ENCODE data around the gene IGFLR1.

Gene IGFLR1, protein sequence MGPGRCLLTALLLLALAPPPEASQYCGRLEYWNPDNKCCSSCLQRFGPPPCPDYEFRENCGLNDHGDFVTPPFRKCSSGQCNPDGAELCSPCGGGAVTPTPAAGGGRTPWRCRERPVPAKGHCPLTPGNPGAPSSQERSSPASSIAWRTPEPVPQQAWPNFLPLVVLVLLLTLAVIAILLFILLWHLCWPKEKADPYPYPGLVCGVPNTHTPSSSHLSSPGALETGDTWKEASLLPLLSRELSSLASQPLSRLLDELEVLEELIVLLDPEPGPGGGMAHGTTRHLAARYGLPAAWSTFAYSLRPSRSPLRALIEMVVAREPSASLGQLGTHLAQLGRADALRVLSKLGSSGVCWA
- long read RNA-seq, donor 1, result 0 reads
- long read RNA-seq, donor 2, partial matches to known transcripts, result 0 of 1 reads
- long read RNA-seq, donor 2, other reads (novel, unspliced or antisense), result 0 of 1 reads
- long read RNA-seq, donor 3, partial matches to known transcripts, result 5 of 5 reads
- long read RNA-seq, donor 3, other reads (novel, unspliced or antisense), result 0 of 5 reads
- long read RNA-seq, donor 4, partial matches to known transcripts, result 0 of 1 reads
- long read RNA-seq, donor 4, other reads (novel, unspliced or antisense), result 0 of 1 reads
- long read RNA-seq, donor 5, result 0 reads
- long read RNA-seq, donor 6, partial matches to known transcripts, result 0 of 2 reads
- long read RNA-seq, donor 6, other reads (novel, unspliced or antisense), result 0 of 2 reads
- long read RNA-seq, donor 7, result 0 reads
- long read RNA-seq, donor 8, partial matches to known transcripts, result 0 of 1 reads
- long read RNA-seq, donor 8, other reads (novel, unspliced or antisense), result 0 of 1 reads

DNA sequence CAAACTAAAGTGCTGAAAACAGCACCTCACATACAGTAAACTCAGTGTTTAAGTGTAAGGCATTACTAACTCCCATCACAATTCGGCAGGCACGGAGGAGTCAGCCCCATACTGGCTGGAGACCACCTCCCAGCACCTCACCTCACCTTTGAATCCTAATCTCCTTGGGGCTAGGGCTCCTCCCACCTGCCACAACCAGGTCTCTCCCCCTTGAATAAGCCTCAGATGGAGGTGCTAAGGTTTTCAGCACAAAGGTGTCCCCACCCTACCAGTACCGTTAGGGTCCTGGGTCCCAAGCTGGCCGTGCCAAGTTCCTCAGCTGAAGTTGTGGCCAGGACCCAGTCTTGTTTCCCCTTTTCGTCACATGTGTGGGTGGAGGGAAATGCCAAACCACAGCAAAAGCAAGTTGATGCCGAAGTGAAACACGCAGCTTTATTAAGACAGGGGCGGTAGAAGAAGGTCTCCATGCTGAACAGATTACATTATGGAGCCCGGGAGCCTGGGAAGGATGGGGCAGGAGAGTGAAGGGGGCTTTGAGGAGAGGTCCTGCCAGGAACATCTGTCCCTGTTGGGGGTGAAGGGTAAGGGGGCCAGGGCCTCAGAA, at the start of gene IGFLR1:
TSS of gene IGFLR1 (minus strand) at position 332 of the 604 bp plus-strand sequence. CDS start 1,272 bp downstream, outside the sequence.
- DNase-seq, result no peak

DNA sequence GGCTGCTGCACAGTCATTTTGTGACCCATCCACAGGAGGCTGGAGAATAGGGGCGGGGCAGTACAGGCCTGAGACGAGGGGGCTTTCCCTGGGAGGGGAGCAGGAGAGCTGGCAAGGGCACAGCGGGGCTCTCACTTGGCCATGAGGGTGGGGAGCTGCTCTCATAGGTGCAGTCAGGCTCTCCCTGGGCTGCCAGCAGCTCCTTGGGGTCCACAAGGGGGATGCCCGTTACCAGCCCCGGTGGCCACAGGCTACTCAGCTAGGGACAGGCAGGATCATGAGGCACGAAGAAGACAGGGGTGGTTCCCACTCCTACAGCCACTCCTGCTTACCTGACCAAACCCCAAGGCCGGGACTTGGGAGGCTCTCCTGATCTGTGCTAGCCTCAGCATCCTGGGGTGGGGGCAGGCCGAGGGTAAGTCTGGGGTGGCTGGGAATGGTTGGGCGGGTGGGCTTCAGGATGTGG, 49.6 kb upstream of the IGFLR1 start:
- no peak for DNase-seq

DNA sequence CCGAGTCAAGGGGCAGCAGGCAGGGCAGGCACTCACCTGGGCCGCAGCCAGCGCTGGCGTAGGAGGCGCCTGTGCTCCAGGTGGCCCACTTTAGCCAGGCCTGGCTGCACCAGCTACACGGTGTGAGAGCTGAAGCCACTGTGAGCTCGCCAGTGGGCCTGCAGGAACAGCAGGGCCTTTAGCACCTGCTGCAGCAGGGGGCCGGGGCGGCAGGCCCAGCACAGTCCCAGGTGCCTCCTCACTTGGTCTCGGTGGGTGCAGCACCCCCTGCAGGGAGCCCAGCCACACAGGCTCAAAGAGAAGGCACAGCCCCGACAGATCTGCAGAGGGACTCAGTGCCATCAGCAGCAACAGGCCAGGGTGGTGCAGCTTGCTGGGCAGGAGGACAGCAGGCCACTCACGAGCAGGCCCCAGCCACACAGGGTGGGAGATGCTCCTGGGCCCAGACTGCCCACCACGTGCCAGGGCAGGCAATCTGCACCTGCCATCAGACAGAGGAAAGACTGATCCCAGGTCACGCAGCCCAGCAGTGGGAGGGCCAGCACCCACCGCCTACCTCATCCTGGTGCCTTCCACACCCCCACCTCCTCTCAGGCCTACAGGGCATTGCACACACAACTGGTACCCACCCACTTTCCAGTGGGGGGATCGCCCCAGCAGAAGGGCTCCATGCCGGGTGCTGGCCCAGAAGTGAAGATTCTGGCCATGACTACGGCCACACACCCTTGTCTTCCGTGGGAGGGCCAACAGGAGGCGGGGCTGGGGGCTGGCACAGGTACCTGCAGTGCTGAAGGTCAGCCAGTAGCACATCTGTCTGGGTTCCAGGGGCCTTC, 48.9 kb upstream of the IGFLR1 start:
- DNase-seq, result no peak

GRCh38 chr19:35789978-35790944, 48.0 kb upstream of the IGFLR1 start:
- DNase-seq, result no peak

GRCh38 chr19:35789195-35789977, 47.1 kb upstream of the IGFLR1 start:
- DNase-seq, result no peak

GRCh38 chr19:35788205-35788960, 46.1 kb upstream of the IGFLR1 start:
- DNase-seq, result no peak

GRCh38 chr19:35787227-35787799, 45.1 kb upstream of the IGFLR1 start:
- no peak for DNase-seq

DNA sequence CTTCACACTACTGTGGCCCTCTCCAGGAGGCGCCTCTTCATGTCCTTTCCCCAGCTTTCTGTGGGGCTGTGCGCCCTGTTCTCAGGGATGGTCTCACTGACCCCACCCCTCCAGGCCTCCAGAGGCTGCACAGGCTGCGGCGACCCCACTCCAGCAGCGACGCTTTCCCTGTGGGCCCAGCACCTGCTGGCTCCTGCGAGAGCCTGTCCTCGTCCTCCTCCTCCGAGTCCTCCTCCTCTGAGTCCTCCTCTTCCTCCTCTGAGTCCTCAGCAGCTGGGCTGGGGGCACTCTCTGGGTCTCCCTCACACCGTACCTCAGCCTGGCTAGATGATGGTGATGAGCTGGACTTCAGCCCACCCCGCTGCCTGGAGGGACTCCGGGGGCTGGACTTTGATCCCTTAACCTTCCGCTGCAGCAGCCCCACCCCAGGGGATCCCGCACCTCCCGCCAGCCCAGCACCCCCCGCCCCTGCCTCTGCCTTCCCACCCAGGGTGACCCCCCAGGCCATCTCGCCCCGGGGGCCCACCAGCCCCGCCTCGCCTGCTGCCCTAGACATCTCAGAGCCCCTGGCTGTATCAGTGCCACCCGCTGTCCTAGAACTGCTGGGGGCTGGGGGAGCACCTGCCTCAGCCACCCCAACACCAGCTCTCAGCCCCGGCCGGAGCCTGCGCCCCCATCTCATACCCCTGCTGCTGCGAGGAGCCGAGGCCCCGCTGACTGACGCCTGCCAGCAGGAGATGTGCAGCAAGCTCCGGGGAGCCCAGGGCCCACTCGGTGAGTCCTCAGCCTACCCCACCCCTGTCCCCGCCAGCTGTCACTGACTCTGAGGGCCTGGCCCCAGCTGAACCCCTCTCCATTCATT, 44.3 kb upstream of the IGFLR1 start:
- no peak for DNase-seq

GRCh38 chr19:35785339-35785627, 43.0 kb upstream of the IGFLR1 start:
- DNase-seq, result no peak

DNA sequence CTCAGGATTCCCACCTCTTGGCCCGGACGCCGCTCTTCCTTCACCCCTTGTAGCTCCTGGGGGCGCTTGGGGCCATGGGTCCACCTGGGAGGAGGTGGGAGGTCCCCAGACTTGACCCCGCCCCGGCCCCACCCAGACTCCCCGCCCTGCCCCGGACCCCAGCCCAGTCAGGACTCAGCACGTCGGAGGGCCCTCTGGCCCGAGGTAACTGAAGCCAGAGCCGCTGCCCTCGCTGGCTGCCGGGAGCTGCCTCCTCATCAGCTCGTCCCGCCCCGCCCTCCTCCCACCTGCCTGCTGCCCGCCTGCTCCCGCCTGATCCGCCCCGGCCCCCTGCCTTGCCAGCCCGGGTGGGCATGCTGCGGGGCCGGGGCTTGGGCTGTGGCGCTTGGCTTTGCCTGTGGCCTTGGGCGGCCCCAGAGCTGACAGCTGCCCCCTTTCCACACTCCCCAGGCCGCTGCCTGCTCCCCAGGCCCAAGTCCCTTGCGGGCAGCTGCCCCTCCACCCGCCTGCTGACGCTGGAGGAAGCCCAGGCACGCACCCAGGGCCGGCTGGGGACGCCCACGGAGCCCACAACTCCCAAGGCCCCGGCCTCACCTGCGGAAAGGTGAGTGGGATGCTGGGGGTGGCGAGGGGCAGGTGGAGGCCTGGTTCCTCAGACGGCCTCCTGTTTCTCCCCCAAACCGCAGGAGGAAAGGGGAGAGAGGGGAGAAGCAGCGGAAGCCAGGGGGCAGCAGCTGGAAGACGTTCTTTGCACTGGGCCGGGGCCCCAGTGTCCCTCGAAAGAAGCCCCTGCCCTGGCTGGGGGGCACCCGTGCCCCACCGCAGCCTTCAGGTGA, 42.5 kb upstream of the IGFLR1 start:
- DNase-seq, result no peak

DNA sequence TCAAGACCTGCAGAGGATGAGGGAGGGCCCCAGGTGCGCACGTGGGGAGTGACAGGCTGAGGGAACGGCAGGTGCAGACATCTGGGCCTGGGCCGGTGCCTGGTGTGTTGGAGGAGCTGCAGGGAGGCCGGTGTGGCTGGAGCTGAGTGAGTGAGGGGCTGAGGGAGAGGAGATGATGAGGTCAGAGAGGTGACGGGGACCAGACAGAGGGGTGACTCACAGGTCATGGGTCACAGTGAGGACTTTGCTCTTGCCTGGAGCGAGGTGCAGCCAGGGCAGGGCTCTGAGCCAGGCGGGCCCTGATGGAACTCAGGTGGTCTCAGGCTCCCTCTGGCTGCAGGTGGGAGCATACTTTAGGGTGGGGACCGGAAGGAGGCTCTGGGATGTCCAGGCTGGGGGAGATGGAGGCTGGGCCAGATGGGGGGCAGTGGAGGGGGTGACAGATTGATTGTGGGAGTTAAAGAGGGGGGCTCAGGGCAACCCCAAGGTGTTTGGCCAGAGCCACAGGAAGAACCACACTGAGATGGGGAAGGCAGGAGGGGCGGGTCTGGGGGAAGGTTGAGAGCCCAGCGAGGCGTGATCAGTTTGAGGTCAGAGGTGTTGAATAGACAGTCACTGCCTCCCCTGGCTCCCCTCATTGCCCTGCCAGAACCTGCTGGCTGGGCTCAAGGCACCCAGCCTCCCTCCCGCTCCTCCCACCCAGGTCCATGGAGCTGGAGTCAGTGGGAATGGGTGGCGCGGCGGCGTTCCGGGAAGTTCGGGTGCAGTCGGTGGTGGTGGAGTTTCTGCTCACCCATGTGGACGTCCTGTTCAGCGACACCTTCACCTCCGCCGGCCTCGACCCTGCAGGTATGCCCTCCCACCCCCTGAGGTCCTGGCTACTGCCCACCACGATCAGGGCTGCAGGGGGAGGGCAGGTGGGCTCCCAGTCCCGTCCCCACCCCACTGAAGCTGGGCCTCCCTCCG, 41.5 kb upstream of the IGFLR1 start:
- DNase-seq, result no peak

GRCh38 chr19:35782589-35782988, 40.3 kb upstream of the IGFLR1 start:
- DNase-seq, result no peak

GRCh38 chr19:35781650-35782049, 39.4 kb upstream of the IGFLR1 start:
- no peak for DNase-seq

DNA sequence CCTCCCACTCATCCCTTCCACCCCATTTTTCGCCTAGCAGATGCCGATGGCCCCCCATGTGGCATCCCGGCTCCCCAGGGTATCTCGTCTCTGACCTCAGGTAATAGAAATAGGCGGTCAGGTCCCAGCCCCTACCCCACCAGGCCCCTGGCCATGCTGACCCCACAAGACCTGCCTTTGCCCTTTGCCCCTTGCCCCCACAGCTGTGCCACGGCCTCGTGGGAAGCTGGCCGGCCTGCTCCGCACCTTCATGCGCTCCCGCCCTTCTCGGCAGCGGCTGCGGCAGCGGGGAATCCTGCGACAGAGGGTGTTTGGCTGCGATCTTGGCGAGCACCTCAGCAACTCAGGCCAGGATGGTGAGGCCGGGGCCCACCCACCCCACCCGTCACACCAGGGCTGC, 38.5 kb upstream of the IGFLR1 start:
- DNase-seq, result no peak

- DNase-seq, result no peak
These were observed 37.8 kb upstream of the IGFLR1 start for GRCh38 chr19:35780058-35780457.

DNA sequence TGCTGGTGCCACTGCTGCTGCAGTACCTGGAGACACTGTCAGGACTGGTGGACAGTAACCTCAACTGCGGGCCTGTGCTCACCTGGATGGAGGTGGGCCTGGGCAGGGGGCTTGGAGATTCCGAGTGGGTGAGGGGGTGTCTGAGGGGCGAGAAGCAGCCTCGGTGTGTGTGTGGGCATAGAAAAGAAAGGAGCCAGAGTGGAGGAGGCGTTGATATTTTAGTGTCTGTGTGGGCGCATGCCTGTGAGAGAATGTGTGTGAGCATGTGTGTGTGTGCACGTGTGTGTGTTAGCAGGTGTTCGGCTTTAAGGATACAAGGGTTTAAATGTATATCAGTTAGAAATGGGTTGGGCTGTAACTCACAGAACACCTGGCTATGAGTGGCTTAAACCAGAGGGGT, 36.8 kb upstream of the IGFLR1 start:
- DNase-seq, result no peak
